Measurements from ENCODE around the gene TNFRSF13B. TPM values are rescaled to one million over a fixed set of nuclear protein-coding genes. Genes with fewer than 3 reads are reported as not detected.
A peak's percentile ranks its signal among the peaks of the same experiment; 100 is the strongest.

Gene TNFRSF13B
- total and polyA plus RNA-seq, 10 of the 15 experiments (the other 5 are each of a cell fraction or from before 2014, with no cell fraction given): 15.5 to 231 (median 119) TPM

DNA sequence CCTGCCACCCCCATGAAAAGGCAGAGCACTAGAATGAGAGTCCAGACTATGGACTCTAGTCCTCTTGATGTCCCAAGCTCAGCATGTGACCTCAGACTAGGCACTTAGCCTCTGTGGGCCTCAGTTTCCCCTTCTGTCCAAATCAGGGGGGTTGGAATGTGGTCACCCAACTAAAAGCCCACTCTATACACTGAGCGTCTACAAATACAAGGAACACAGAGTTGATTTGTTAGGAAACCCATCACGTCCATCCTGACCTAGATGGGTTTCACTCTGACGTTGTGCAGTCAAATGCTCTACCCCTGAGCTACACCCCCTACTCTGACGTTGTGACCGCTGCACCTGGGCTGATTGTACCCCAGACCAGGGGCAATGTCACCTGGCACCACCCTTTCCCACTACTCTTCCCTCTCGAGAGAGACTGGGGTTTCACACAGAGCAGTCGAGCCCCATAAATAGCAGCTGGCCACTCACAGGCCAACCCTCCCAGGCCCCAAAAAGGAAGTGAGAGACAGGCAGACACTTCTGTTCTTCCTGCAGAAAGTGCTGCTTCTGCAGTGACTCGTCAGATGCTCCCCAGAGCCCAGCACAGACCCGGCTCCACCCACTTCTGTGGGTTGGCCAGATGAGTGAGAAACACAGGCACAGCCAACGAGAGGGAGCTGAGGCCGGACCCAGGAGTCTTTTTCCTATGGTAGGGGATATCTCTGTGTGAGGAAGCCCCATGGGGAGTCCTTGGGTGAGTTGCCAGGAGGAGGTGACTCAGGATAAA, 16.1 kb upstream of the TNFRSF13B start (continued):
- TF ChIP-seq IKZF2 (IDR thresholded peaks at IDR 0.05): peak; percentile 99
- TF ChIP-seq, protein P1, sequence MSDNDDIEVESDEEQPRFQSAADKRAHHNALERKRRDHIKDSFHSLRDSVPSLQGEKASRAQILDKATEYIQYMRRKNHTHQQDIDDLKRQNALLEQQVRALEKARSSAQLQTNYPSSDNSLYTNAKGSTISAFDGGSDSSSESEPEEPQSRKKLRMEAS (IDR thresholded peaks at IDR 0.05; ENCODE audit: low read depth, low read length): 0 out of 2 replicates have a peak, but pooled peaks have one; percentile 11
- TF ChIP-seq MTA2 (IDR thresholded peaks at IDR 0.05; ENCODE audit: low read depth): peak; percentile 92
- TF ChIP-seq EGR1 (IDR thresholded peaks at IDR 0.05; ENCODE audit: borderline replicate concordance in 1 of 2, low read depth in 2 of 2, low read length in 2 of 2): peak in 1 of 2 experiments; percentile 48; a peak in 1 of 3 replicates
- TF ChIP-seq HDAC2 (IDR thresholded peaks at IDR 0.05): no peak
- TF ChIP-seq, protein P2, sequence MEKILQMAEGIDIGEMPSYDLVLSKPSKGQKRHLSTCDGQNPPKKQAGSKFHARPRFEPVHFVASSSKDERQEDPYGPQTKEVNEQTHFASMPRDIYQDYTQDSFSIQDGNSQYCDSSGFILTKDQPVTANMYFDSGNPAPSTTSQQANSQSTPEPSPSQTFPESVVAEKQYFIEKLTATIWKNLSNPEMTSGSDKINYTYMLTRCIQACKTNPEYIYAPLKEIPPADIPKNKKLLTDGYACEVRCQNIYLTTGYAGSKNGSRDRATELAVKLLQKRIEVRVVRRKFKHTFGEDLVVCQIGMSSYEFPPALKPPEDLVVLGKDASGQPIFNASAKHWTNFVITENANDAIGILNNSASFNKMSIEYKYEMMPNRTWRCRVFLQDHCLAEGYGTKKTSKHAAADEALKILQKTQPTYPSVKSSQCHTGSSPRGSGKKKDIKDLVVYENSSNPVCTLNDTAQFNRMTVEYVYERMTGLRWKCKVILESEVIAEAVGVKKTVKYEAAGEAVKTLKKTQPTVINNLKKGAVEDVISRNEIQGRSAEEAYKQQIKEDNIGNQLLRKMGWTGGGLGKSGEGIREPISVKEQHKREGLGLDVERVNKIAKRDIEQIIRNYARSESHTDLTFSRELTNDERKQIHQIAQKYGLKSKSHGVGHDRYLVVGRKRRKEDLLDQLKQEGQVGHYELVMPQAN (conservative IDR thresholded peaks at IDR 0.05): 0 out of 2 replicates have a peak, but pooled peaks have one; percentile 38
- TF ChIP-seq EZH2 (IDR thresholded peaks at IDR 0.05; ENCODE audit: borderline replicate concordance, control insufficient read depth, low read depth, low read length): no peak
- TF ChIP-seq TCF12 (IDR thresholded peaks at IDR 0.05; ENCODE audit: low read depth, low read length): peak; percentile 99
- peak; percentile 99 for TF ChIP-seq MEF2B (IDR thresholded peaks at IDR 0.05; ENCODE audit: partially characterized antibody, poor library complexity, severe bottlenecking)
- TF ChIP-seq, protein P3, sequence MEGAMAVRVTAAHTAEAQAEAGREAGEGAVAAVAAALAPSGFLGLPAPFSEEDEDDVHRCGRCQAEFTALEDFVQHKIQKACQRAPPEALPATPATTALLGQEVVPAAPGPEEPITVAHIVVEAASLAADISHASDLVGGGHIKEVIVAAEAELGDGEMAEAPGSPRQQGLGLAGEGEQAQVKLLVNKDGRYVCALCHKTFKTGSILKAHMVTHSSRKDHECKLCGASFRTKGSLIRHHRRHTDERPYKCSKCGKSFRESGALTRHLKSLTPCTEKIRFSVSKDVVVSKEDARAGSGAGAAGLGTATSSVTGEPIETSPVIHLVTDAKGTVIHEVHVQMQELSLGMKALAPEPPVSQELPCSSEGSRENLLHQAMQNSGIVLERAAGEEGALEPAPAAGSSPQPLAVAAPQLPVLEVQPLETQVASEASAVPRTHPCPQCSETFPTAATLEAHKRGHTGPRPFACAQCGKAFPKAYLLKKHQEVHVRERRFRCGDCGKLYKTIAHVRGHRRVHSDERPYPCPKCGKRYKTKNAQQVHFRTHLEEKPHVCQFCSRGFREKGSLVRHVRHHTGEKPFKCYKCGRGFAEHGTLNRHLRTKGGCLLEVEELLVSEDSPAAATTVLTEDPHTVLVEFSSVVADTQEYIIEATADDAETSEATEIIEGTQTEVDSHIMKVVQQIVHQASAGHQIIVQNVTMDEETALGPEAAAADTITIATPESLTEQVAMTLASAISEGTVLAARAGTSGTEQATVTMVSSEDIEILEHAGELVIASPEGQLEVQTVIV (IDR thresholded peaks at IDR 0.05; ENCODE audit: borderline replicate concordance, partially characterized antibody): no peak
- peak; percentile 86 for TF ChIP-seq CHD2 (IDR thresholded peaks at IDR 0.05; ENCODE audit: borderline replicate concordance, low read depth, low read length)
- TF ChIP-seq, protein P4, sequence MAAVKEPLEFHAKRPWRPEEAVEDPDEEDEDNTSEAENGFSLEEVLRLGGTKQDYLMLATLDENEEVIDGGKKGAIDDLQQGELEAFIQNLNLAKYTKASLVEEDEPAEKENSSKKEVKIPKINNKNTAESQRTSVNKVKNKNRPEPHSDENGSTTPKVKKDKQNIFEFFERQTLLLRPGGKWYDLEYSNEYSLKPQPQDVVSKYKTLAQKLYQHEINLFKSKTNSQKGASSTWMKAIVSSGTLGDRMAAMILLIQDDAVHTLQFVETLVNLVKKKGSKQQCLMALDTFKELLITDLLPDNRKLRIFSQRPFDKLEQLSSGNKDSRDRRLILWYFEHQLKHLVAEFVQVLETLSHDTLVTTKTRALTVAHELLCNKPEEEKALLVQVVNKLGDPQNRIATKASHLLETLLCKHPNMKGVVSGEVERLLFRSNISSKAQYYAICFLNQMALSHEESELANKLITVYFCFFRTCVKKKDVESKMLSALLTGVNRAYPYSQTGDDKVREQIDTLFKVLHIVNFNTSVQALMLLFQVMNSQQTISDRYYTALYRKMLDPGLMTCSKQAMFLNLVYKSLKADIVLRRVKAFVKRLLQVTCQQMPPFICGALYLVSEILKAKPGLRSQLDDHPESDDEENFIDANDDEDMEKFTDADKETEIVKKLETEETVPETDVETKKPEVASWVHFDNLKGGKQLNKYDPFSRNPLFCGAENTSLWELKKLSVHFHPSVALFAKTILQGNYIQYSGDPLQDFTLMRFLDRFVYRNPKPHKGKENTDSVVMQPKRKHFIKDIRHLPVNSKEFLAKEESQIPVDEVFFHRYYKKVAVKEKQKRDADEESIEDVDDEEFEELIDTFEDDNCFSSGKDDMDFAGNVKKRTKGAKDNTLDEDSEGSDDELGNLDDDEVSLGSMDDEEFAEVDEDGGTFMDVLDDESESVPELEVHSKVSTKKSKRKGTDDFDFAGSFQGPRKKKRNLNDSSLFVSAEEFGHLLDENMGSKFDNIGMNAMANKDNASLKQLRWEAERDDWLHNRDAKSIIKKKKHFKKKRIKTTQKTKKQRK (IDR thresholded peaks at IDR 0.05; ENCODE audit: low read depth, low read length): no peak
- TF ChIP-seq CHD4 (IDR thresholded peaks at IDR 0.05): no peak
- no peak for TF ChIP-seq YY1 (IDR thresholded peaks at IDR 0.05; ENCODE audit: low read depth, low read length)
- peak; percentile 59; the same call in 1 of the 2 replicates for TF ChIP-seq RFX5 (IDR thresholded peaks at IDR 0.05; ENCODE audit: low read depth, low read length)
- no peak for TF ChIP-seq ZNF274 (IDR thresholded peaks at IDR 0.05; ENCODE audit: insufficient read depth, insufficient read length)
- TF ChIP-seq RUNX3 (IDR thresholded peaks at IDR 0.05; ENCODE audit: low read length): peak; percentile 98
- TF ChIP-seq, protein P5, sequence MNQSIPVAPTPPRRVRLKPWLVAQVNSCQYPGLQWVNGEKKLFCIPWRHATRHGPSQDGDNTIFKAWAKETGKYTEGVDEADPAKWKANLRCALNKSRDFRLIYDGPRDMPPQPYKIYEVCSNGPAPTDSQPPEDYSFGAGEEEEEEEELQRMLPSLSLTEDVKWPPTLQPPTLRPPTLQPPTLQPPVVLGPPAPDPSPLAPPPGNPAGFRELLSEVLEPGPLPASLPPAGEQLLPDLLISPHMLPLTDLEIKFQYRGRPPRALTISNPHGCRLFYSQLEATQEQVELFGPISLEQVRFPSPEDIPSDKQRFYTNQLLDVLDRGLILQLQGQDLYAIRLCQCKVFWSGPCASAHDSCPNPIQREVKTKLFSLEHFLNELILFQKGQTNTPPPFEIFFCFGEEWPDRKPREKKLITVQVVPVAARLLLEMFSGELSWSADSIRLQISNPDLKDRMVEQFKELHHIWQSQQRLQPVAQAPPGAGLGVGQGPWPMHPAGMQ (IDR thresholded peaks at IDR 0.05; ENCODE audit: borderline replicate concordance): no peak
- no peak for TF ChIP-seq NFYA (IDR thresholded peaks at IDR 0.05; ENCODE audit: borderline replicate concordance, low read depth, low read length)
- peak; percentile 92 for TF ChIP-seq DPF2 (IDR thresholded peaks at IDR 0.05)
